GM12875 (cell line): ENCODE results near the gene RFC2.
A peak's percentile ranks its signal among the peaks of the same experiment; 100 is the strongest.

Experiments used
- H3K4me3 ChIP-seq: one replicate; pipeline ENCODE4 v1.5.1; 2011; ENCODE audit warnings: low read depth, low read length, control low read depth
- CTCF ChIP-seq: IDR thresholded peaks from 2 replicates; pipeline ENCODE4 v1.5.1; 2011; ENCODE audit warnings: low read depth, mild to moderate bottlenecking, control low read depth, inconsistent platforms, low read length, moderate library complexity, borderline replicate concordance; ENCODE audit not compliant: insufficient read depth

RFC2 gene

DNA sequence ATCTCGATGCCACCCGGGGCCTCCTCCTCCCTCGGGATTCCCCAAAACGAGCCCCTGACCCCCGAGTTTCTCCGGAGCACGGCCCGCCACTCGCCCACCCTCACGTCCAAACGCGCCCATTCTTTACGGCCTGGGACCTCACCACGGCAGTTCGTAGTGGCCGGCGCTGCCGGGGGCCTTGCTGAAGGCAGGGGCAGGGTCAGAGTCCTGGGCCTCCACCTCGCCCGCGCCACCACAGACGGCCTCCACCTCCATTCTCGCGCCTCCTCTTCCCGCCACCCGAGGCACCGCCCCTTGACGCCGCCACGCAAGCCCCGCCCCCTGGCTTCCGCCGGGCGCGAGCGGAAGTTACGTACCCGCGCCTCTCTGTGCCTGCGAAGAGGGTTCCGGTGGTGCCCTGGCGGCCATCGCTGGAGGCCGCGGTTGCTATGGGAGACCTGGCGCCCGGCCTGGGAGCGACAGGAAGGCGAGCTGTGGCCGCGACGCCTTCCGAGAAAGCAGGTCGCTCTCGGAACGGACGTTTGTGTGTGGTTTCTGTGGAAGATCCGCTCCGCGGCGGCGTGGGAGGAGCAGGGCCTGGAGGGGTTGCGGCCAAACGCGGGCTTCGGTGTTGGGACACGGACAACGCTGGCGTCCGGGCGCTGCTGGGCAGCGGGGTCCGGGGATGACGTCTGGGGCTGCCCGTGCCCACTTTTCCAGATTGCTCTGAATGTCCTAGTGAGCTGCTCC, at the start of gene RFC2:
RFC2 (minus strand) TSS at position 271 of the 729 bp plus-strand sequence; CDS start at position 255, 16 bp downstream.
- TF ChIP-seq CTCF: peak; percentile 19; the same call in 1 of the 2 replicates
- peak within 1 kb of the TSS; percentile 94 for H3K4me3 ChIP-seq

- no peak for TF ChIP-seq CTCF
These were observed 48.6 kb upstream of the RFC2 start for GRCh38 chr7:74302745-74303221.

DNA sequence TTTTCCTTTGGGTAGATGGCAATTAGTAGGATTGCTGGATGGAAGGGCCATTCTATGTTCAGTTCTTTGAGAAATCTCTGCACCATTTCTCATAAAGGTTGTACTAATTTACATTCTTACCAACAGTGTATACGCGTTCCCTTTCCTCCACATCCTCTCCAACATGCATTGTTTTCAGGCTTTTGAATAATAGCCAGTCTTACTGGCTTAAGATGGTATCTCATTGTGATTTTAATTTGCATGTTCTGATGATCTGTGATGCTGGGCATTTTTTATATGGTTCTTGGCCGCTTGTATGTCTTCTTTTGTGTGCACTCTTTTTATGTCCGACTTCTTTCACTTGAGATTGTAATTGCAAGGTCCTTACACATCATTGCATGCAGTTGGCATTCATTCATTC, 46.7 kb upstream of the RFC2 start:
- H3K4me3 ChIP-seq: no peak overlapping the region
- TF ChIP-seq CTCF: no peak

More at GRCh38 chr7:74302745-74303221, 48.6 kb upstream of the RFC2 start:
- H3K4me3 ChIP-seq: no peak overlapping the region

GRCh38 chr7:74299401-74299800, 45.2 kb upstream of the RFC2 start:
- no peak for TF ChIP-seq CTCF

GRCh38 chr7:74297516-74298233, 43.5 kb upstream of the RFC2 start:
- H3K4me3 ChIP-seq: no peak overlapping the region
- TF ChIP-seq CTCF: no peak

More at GRCh38 chr7:74299401-74299800, 45.2 kb upstream of the RFC2 start:
- no peak overlapping the region for H3K4me3 ChIP-seq

DNA sequence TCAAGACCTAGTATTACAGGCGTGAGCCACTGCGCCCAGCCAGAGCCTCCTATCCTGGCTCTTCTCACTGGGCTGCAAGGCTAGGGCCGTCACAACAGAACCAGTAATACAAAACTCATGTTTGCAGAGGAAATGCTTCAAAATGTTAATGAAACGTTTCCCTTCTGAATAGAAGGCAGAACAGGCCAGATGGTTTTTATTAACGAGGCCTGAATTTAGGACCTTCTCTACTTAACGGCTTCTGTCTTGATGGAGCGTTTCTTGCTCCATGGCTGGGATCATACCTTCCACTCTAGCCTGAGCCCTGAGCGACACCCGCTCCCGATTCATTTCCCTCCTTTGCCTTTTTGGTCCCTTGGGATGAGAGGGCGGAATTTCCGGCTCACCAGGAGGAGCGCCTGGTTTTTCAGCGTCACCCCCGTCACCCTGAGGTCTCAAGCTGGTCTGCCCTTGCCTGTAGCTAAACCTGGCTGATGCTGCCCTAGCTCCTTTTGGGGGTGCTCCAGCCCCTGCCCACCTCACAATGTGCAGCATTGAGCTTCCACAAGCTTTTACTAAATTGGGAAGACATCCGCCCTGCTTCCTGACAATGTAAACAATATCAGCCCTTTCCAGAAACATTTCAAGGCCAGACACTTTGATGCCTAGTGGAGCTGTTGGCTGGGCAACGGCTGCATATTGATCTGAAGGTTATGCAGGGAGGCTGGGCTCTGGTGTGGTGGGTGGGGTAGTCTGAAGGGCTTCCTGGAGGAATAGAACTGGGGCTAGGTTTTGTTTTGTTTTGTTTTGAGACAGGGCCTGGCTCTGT, 40.2 kb upstream of the RFC2 start:
- no peak overlapping the region for H3K4me3 ChIP-seq
- no peak for TF ChIP-seq CTCF
